Measurements from ENCODE around the gene NAV3.

Gene NAV3

DNA sequence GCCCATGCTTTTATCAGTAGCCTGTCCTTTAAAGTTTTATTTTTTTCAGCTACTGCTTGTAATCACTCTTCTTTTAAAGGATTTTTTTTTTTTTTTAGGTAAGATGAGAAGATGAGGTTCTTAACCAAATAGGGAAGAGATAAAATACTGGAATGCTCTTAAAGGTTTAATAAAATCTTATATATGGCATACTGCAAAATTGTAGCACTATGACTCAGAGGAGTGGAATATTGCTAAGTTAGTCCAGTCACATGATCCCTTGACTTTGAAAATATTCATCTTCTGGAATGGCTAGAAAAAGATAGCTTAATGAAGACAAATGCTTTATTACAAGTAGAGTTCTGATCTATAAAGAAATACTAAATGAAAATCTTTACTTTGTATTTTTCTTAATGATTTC lies 116.6 kb downstream of the NAV3 start:
- TF ChIP-seq, protein P1, sequence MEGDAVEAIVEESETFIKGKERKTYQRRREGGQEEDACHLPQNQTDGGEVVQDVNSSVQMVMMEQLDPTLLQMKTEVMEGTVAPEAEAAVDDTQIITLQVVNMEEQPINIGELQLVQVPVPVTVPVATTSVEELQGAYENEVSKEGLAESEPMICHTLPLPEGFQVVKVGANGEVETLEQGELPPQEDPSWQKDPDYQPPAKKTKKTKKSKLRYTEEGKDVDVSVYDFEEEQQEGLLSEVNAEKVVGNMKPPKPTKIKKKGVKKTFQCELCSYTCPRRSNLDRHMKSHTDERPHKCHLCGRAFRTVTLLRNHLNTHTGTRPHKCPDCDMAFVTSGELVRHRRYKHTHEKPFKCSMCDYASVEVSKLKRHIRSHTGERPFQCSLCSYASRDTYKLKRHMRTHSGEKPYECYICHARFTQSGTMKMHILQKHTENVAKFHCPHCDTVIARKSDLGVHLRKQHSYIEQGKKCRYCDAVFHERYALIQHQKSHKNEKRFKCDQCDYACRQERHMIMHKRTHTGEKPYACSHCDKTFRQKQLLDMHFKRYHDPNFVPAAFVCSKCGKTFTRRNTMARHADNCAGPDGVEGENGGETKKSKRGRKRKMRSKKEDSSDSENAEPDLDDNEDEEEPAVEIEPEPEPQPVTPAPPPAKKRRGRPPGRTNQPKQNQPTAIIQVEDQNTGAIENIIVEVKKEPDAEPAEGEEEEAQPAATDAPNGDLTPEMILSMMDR (IDR thresholded peaks at IDR 0.05; ENCODE audit: borderline replicate concordance, insufficient read depth, low read depth, low read length) = no peak
- H3K4me3 ChIP-seq (ENCODE audit: low read depth, low read length) = no peak overlapping the region

- TF ChIP-seq, protein P1 (IDR thresholded peaks at IDR 0.05; ENCODE audit: borderline replicate concordance, insufficient read depth, low read depth, low read length) = no peak
- no peak overlapping the region for H3K4me3 ChIP-seq (ENCODE audit: low read depth, low read length)
These were observed 117.1 kb downstream of the NAV3 start for GRCh38 chr12:77947746-77948145.

- TF ChIP-seq, protein P1 (IDR thresholded peaks at IDR 0.05; ENCODE audit: borderline replicate concordance, insufficient read depth, low read depth, low read length) = no peak
- no peak overlapping the region for H3K4me3 ChIP-seq (ENCODE audit: low read depth, low read length)
These were observed 119.2 kb downstream of the NAV3 start for GRCh38 chr12:77949943-77950342.

DNA sequence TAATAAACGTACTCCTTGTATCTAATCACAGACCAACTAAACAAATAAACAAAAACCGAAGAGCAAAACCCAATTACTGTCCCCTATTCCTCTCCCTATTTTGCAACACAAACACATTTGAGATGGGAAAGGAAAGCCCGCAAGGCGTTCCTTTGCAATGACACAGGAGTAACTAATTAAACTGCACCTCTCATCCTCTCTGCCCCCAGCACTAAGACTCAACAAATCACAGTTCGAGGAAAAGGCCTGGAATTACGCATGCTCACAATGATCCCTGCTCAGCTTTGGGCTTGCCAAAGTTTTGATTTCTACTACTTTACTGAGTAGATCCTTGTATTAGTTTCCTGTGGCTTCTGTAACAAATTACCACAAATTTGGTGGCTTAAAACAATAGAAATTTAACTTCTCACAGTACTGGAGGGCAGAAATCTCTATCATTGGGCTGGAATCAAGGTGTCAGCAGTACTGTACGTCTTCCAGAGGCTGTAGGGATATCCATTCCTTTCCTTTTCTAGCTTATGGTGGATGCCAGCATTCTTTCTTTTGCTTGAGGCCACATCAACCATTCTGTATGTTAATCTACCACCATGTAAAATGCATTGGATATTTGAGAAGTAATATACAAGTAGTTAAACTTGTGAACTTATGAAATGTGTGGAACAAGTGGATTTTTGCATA lies 123.0 kb downstream of the NAV3 start:
- no peak overlapping the region for H3K4me3 ChIP-seq (ENCODE audit: low read depth, low read length)
- TF ChIP-seq, protein P1 (IDR thresholded peaks at IDR 0.05; ENCODE audit: borderline replicate concordance, insufficient read depth, low read depth, low read length) = no peak

GRCh38 chr12:77954206-77954555 lies 123.5 kb downstream of the NAV3 start:
- TF ChIP-seq, protein P1 (IDR thresholded peaks at IDR 0.05; ENCODE audit: borderline replicate concordance, insufficient read depth, low read depth, low read length) = no peak
- H3K4me3 ChIP-seq (ENCODE audit: low read depth, low read length) = no peak overlapping the region

DNA sequence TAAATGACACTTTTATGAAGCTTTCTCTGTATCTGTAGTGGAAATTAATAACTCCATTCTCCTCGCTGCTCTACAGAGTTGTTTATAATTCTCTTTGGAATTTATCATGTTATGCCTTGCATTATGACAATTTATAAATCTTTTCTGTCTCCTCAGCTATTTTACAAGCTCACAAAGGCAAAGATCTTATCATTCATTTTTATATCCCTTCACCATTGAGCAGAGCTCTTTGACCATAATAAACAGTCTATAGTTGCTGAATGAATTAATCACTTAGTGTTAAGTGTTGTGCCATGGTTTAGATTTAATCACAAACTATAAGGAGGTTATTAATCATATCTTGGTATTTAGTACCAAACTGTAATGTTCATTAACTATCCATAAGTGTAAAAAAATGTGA lies 126.4 kb downstream of the NAV3 start:
- TF ChIP-seq, protein P1 (IDR thresholded peaks at IDR 0.05; ENCODE audit: borderline replicate concordance, insufficient read depth, low read depth, low read length) = no peak
- no peak overlapping the region for H3K4me3 ChIP-seq (ENCODE audit: low read depth, low read length)

DNA sequence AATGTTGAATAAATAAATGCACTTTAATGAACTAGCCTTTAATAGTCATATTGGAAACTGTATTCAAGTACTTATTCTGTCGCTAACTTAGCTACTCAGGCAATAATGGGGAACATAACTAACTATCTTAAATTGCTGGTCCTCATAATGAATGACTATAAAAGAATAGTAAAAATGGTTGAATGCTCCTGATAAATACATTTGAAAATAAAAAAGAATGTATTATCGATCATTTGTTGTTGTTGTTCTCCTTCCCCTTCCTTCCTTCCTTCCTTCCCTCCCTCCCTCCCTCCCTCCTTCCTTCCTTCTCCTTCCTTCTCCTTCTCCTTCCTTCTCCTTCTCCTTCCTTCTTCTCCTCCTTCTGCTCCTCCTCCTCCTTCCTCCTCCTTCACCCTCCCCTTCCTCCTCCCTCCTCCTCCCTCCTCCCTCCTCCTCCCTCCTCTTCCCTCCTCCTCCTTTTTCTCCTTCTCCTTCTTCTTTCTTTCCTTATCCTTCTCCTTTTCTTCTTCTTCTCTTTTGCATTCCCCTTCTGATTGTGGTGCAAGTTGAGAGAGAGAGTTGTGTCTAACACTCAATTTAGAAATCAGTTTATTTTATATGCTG lies 133.0 kb downstream of the NAV3 start:
- H3K4me3 ChIP-seq (ENCODE audit: low read depth, low read length) = no peak overlapping the region
- TF ChIP-seq, protein P1 (IDR thresholded peaks at IDR 0.05; ENCODE audit: borderline replicate concordance, insufficient read depth, low read depth, low read length) = no peak
